Measurements from ENCODE around the gene SYT13. TPM values are rescaled to one million over a fixed set of nuclear protein-coding genes. Genes with fewer than 3 reads are reported as not detected.

The SYT13 gene
- total and polyA plus RNA-seq, 2 experiments from 2014 or later = 1.7 to 11.5 TPM

DNA sequence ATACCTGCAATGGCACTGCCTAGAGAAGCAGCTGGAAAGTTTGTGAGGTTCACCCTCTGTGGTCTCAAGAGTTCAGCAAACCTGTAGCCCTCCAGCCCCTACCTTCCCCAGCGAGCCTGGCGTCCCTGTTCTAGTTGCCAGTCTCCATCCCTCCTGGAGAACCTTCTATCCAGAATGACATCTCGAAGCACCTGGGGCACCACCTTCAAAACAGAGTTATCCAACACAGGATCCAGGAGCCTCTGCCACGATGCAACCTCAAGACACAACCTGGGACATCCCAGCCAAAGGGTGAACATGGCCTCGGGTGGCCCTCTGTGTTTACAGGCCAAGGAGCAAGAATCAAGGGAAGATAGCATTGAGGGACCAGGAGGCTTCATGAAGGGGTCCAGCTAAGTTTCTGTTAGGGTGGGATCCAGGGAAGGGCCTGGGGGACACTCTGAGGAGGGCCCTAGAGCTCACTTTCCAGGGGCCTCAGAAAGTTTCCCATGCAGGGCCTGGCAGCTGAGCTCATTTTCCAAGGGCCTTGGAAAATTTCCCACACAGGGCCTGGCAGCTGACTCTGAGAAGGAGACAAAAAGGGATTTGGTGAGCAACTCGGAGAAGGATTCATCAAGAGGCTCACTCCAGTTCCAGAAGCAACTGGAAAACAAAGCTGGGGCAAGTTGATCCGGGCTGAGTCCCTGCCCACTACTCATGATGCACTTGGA lies 36.9 kb upstream of the SYT13 start:
- no peak overlapping the region for H3K4me3 ChIP-seq
- no peak for DNase-seq (ENCODE audit: low spot score)
- H3K79me2 ChIP-seq = no peaks in the 10 kb centered on the region
- H3K4me2 ChIP-seq = no peak overlapping the region
- no peaks in the 10 kb centered on the region for H3K27me3 ChIP-seq
- no peaks in the 10 kb centered on the region for H3K36me3 ChIP-seq (replicated peaks; ENCODE audit: insufficient read depth, low read depth)
- no peak overlapping the region for H3K27ac ChIP-seq
- no peak overlapping the region for H2AFZ ChIP-seq
- no peaks in the 10 kb centered on the region for H3K4me1 ChIP-seq (ENCODE audit: insufficient read depth)
- H3K9me3 ChIP-seq (ENCODE audit: low read depth) = peaks cover 3% of the 10 kb centered on the region
- H4K20me1 ChIP-seq (ENCODE audit: insufficient read depth, poor library complexity, severe bottlenecking) = no peaks in the 10 kb centered on the region
- TF ChIP-seq, protein P1, sequence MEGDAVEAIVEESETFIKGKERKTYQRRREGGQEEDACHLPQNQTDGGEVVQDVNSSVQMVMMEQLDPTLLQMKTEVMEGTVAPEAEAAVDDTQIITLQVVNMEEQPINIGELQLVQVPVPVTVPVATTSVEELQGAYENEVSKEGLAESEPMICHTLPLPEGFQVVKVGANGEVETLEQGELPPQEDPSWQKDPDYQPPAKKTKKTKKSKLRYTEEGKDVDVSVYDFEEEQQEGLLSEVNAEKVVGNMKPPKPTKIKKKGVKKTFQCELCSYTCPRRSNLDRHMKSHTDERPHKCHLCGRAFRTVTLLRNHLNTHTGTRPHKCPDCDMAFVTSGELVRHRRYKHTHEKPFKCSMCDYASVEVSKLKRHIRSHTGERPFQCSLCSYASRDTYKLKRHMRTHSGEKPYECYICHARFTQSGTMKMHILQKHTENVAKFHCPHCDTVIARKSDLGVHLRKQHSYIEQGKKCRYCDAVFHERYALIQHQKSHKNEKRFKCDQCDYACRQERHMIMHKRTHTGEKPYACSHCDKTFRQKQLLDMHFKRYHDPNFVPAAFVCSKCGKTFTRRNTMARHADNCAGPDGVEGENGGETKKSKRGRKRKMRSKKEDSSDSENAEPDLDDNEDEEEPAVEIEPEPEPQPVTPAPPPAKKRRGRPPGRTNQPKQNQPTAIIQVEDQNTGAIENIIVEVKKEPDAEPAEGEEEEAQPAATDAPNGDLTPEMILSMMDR (IDR thresholded peaks at IDR 0.05; ENCODE audit: poor library complexity) = no peak
- TF ChIP-seq EZH2phosphoT487 (IDR thresholded peaks at IDR 0.05; ENCODE audit: low read depth, severe bottlenecking, unreplicated experiment) (no peak), EZH2 (IDR thresholded peaks at IDR 0.05; ENCODE audit: borderline replicate concordance) (no peak)
- WGBS (ENCODE audit: low lambda C conversion rate, missing lambda C conversion rate) = 80% methylated on average over 7 of the region's 7 CpGs
- H3K9me2 ChIP-seq (replicated peaks; ENCODE audit: insufficient read depth) = no peaks in the 10 kb centered on the region

DNA sequence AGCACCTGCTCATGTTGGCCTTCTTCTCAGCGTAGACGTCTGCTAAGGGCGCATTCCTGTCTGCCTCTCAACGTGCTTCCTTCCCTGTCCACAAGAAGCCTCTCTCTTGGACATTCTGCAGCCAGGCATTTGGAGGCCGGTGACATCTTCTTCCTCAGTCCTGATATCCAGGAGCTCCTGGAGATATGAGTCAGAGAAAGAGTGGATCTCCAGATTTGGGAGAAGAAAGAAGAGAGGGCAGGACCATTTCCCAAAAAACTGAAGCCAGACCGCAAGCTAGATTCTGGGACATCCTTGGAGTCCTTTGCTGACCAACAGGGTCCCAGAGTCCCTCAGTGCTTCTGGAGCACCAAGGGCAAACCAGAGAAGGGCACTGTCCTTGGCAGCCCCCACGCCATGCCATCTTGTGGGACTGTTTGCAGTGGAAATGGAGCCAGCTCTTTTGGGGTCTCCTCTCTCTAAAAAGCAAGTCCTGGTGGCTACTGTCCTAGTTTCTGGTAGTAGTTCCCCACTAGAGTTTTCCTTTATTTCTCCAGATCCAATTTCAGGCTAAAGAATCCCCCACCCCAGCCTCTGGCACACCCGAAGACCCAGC lies 36.1 kb upstream of the SYT13 start:
- Histone ChIP-seq H3K4me1 (ENCODE audit: insufficient read depth) (no peaks in the 10 kb centered on the region), H2AFZ (no peak overlapping the region), H3K27ac (no peak overlapping the region), H4K20me1 (ENCODE audit: insufficient read depth, poor library complexity, severe bottlenecking) (no peaks in the 10 kb centered on the region), H3K9me2 (replicated peaks; ENCODE audit: insufficient read depth) (no peaks in the 10 kb centered on the region), H3K4me2 (no peak overlapping the region), H3K79me2 (no peaks in the 10 kb centered on the region), H3K27me3 (no peaks in the 10 kb centered on the region), H3K4me3 (no peak overlapping the region), H3K9me3 (ENCODE audit: low read depth) (peaks cover 2% of the 10 kb centered on the region), H3K36me3 (replicated peaks; ENCODE audit: insufficient read depth, low read depth) (no peaks in the 10 kb centered on the region)
- DNase-seq (ENCODE audit: low spot score) = no peak
- TF ChIP-seq EZH2 (IDR thresholded peaks at IDR 0.05; ENCODE audit: borderline replicate concordance) (no peak), EZH2phosphoT487 (IDR thresholded peaks at IDR 0.05; ENCODE audit: low read depth, severe bottlenecking, unreplicated experiment) (no peak)
- TF ChIP-seq, protein P1 (IDR thresholded peaks at IDR 0.05; ENCODE audit: poor library complexity) = no peak
- 82% methylated on average over 8 of the region's 8 CpGs for WGBS (ENCODE audit: low lambda C conversion rate, missing lambda C conversion rate)

DNA sequence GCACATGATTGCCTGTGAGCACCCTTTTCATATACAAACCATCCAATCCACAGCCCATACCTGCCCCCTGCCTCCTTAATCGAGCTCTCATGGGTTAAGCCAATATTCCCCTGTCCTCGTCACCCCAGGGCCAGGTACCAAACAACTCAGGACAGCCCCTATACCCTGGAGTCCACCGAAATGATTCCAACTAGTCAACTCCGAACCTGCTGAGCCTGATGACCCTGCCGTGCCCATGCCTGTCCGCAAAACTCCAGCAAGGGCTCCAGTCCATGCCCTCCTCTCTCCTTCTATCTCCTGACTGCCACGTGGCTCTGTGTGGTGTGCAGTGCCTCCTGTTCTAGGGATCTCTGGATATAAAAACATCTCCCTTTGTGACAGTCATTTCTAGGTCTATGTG lies 35.5 kb upstream of the SYT13 start:
- no peak overlapping the region for H3K4me3 ChIP-seq
- H4K20me1 ChIP-seq (ENCODE audit: insufficient read depth, poor library complexity, severe bottlenecking) = no peaks in the 10 kb centered on the region
- H3K27ac ChIP-seq = no peak overlapping the region
- no peaks in the 10 kb centered on the region for H3K4me1 ChIP-seq (ENCODE audit: insufficient read depth)
- H3K4me2 ChIP-seq = no peak overlapping the region
- TF ChIP-seq EZH2 (IDR thresholded peaks at IDR 0.05; ENCODE audit: borderline replicate concordance) (no peak), EZH2phosphoT487 (IDR thresholded peaks at IDR 0.05; ENCODE audit: low read depth, severe bottlenecking, unreplicated experiment) (no peak)
- TF ChIP-seq, protein P1 (IDR thresholded peaks at IDR 0.05; ENCODE audit: poor library complexity) = no peak
- no peaks in the 10 kb centered on the region for H3K9me3 ChIP-seq (ENCODE audit: low read depth)
- H3K79me2 ChIP-seq = no peaks in the 10 kb centered on the region
- H3K27me3 ChIP-seq = no peaks in the 10 kb centered on the region
- H3K36me3 ChIP-seq (replicated peaks; ENCODE audit: insufficient read depth, low read depth) = no peaks in the 10 kb centered on the region
- no peak overlapping the region for H2AFZ ChIP-seq
- no peak for DNase-seq (ENCODE audit: low spot score)
- H3K9me2 ChIP-seq (replicated peaks; ENCODE audit: insufficient read depth) = no peaks in the 10 kb centered on the region
- 84% methylated on average over 7 of the region's 7 CpGs for WGBS (ENCODE audit: low lambda C conversion rate, missing lambda C conversion rate)
